OCI-LY3 (cell line): ENCODE data around the gene DCLK1.

Experiments used
- CTCF ChIP-seq: fragments of 200-600, 300-600 bp; sonication (generic); IDR thresholded peaks from 2 replicates; pipeline ENCODE4 v1.5.1; 2014; ENCODE audit warnings: antibody characterized with exemption, low read length, low read depth
- EZH2phosphoT487 ChIP-seq: fragments of 200-600 bp; shearing (Covaris generic); IDR thresholded peaks from 2 replicates; pipeline ENCODE4 v1.6.1; 2018; ENCODE audit warnings: antibody characterized with exemption, mixed run types, low read depth

DNA sequence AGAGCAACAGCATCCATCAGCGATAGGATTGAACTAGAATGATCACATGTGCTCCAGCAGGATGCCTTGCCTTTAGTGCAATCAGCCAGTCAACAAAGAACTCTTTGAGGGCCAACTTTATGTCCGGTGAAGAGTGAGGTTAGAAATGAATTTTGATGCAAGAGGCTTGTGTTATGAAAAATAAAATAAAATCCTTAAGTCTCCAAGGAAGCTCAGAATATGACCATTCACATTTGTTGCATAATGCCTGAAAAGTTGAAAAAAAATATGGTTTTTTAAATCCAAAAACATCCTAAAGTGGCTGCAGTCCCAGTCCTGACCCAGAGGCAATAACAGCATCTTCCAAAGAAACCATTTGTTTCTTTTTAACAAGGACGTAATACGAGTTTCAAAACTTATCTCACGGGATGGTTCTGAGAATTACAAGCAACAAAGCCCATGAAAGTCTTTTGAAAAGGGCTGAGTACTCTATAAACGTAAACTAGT is 61.3 kb downstream of the DCLK1 start:
- TF ChIP-seq CTCF (no peak), EZH2phosphoT487 (no peak)
